Activated T-helper 2 cell treated with anti-CD3 and anti-CD28 coated beads, Interferon-gamma antibody, Interleukin-2, Interleukin-4, amounts not matched to agents 10 μg/mL and 5 μg/mL and 100 μg/mL, durations not matched to agents 14 hours and 24 hours and 36 hours (primary cell): ENCODE measurements around the gene ZBTB47. TPM values are rescaled to one million over a fixed set of nuclear protein-coding genes. Genes with fewer than 3 reads are reported as not detected.

ENCODE experiments used
- DNase-seq: peaks from one replicate; pipeline ENCODE4 v3.0.0; 2021; ENCODE audit warnings: low spot score
- H3K27ac Mint-ChIP-seq: one replicate; pipeline ENCODE4 v1.8.0; 2021; ENCODE audit warnings: mixed read lengths
- H3K27me3 Mint-ChIP-seq: one replicate; pipeline ENCODE4 v1.8.0; 2021; ENCODE audit warnings: low read depth, mixed read lengths
- H3K36me3 Mint-ChIP-seq: one replicate; pipeline ENCODE4 v1.8.0; 2021; ENCODE audit warnings: low read depth, mixed read lengths
- H3K4me1 Mint-ChIP-seq: one replicate; pipeline ENCODE4 v1.8.0; 2021; ENCODE audit warnings: low read depth, mixed read lengths
- H3K4me3 Mint-ChIP-seq: one replicate; pipeline ENCODE4 v1.8.0; 2021; ENCODE audit warnings: low read depth, mild to moderate bottlenecking, moderate library complexity, mixed read lengths
- H3K9me3 Mint-ChIP-seq: one replicate; pipeline ENCODE4 v1.8.0; 2021; ENCODE audit warnings: mixed read lengths
- intact Hi-C: fragments of 100-400 bp; cut with micrococcal nuclease; formaldehyde crosslinking; loops from one replicate; pipeline ENCODE4 v1.15.1; 2023
- total RNA-seq: library from RNA; stranded (reverse); gene quantifications from 2 replicates; pipeline ENCODE4 v1.2.3, GENCODE V29; 2022

The ZBTB47 gene
- total RNA-seq, 1 donor from 2014 or later, result 0.16 TPM

GRCh38 chr3:42694366-42694765 is 40.9 kb downstream of the ZBTB47 start:
- Mint-ChIP-seq H3K4me1 (no peaks in the 10 kb centered on the region), H3K9me3 (no peaks in the 10 kb centered on the region), H3K36me3 (no peaks in the 10 kb centered on the region), H3K27ac (no peak overlapping the region), H3K27me3 (peaks cover 3% of the 10 kb centered on the region), H3K4me3 (no peak overlapping the region)
- intact Hi-C loops, result no loop called here
- DNase-seq, result no peak

DNA sequence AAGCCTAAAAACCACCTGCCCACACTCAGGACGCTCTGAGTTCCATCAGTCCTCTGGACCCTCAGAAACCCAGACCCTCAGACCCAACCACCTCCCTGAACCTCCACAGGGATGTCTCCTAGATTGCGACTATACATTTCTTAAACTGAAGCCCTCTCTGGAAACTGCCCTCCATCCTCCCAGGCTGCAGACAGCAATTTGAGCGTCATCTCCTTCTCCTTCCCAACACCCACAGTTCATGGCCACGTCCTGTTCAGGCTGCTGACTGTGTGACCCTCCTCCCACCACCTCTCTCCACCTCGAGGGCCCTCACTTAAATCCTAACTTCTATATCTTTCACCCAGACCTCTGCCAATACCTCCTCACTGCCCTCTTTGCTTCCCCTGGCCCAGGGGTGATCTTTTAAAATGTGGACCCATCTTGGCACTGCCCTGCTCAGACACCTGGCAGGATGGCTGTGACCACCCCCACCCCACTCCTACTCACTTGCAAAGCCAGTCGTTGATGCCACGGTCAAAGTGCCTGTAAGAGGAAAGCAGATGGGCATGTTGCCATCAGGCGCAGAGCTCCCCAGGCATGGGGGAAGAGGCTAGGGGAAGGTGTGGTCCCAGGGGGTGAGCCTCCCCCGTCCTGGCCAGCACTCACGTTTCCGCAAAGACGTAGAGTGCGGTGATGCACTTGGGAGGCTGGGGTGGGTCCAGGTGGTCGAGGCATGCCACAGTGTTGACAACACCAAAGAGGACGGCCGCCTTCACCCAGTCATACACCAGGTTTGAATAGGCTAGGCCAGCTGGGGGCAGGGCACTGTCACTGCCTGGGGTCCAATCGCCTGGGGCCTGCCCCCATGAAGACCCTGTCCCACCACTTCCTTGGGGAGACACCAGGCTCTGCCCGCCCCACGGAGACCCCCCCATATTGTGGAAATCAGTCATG is 43.1 kb downstream of the ZBTB47 start:
- Mint-ChIP-seq H3K4me1 (peaks cover 3% of the 10 kb centered on the region), H3K27ac (no peak overlapping the region), H3K36me3 (no peaks in the 10 kb centered on the region), H3K9me3 (no peaks in the 10 kb centered on the region), H3K4me3 (no peak overlapping the region), H3K27me3 (no peaks in the 10 kb centered on the region)
- intact Hi-C loops, result no loop called here
- no peak for DNase-seq

GRCh38 chr3:42697289-42698051 is 44.0 kb downstream of the ZBTB47 start:
- peaks cover 3% of the 10 kb centered on the region for H3K4me1 Mint-ChIP-seq
- H3K36me3 Mint-ChIP-seq, result no peaks in the 10 kb centered on the region
- H3K27me3 Mint-ChIP-seq, result no peaks in the 10 kb centered on the region
- intact Hi-C loops, result no loop called here
- no peak overlapping the region for H3K27ac Mint-ChIP-seq
- no peaks in the 10 kb centered on the region for H3K9me3 Mint-ChIP-seq
- no peak overlapping the region for H3K4me3 Mint-ChIP-seq
- DNase-seq, result no peak

DNA sequence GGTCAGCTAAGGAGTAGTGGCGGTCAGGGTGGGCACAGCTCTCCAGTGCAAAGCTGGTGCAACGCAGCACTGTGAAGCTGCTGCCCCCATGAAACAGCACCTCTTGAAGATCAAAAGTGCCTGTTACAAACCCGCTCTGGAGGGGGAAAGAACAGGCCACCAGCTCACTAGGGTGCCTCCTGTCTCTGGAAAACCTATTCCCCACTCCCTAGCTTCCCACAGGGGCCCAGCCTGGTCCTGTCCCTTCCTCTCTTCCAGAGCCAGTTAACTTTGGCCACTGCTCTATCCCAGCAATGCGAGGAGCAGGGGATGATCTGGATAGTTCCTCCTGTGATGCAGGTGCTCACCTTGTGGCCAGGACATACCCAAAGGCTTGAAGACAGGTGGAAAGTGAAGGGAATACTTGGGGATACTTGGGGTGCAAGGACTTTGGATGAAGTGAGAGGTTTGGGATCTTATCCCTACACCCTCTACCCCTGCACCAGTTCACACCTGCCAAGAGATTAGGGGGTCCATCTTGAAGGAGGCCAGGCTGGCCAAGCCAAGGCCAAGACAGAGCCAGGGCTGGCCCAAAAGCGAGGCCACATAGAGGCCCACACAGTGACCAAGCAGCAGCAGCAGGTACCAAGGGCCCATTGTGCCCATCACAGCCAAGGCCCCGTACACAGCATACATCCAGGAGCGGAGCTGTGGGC is 44.9 kb downstream of the ZBTB47 start:
- DNase-seq, result no peak
- H3K4me3 Mint-ChIP-seq, result no peak overlapping the region
- H3K36me3 Mint-ChIP-seq, result no peaks in the 10 kb centered on the region
- H3K9me3 Mint-ChIP-seq, result no peaks in the 10 kb centered on the region
- intact Hi-C loops, result no loop called here
- H3K4me1 Mint-ChIP-seq, result peaks cover 3% of the 10 kb centered on the region
- no peak overlapping the region for H3K27ac Mint-ChIP-seq
- H3K27me3 Mint-ChIP-seq, result no peaks in the 10 kb centered on the region

- Mint-ChIP-seq H3K9me3 (no peaks in the 10 kb centered on the region), H3K27ac (no peak overlapping the region), H3K4me3 (no peak overlapping the region), H3K4me1 (peaks cover 3% of the 10 kb centered on the region), H3K27me3 (no peaks in the 10 kb centered on the region), H3K36me3 (no peaks in the 10 kb centered on the region)
- no peak for DNase-seq
- intact Hi-C loops, result no loop called here
Measured at GRCh38 chr3:42698911-42699230, 45.4 kb downstream of the ZBTB47 start.

DNA sequence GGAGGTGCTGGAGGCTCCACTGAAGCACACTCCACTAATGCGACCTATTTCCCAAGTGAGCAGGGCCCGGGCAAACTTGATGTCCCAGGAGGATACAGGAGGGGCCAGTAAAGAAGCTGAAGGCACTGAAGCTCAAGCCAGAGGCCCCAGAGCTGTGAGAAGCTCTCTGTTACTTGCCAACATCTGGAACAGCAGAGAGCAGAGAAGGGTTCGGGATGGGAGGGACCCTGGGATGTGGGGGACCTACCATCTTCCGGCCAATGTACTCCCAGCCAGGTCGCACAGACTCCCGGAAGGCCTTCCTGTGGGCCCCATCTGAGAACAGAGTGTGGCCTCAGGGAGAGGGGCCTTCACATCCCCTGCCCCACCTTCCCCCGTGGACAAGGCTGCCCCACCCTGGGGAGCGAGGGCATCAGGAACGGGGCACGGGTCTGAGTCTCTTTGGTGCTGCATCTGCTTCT is 46.0 kb downstream of the ZBTB47 start:
- Mint-ChIP-seq H3K9me3 (no peaks in the 10 kb centered on the region), H3K27me3 (no peaks in the 10 kb centered on the region), H3K4me1 (peaks cover 3% of the 10 kb centered on the region), H3K4me3 (no peak overlapping the region), H3K36me3 (no peaks in the 10 kb centered on the region), H3K27ac (no peak overlapping the region)
- no peak for DNase-seq
- intact Hi-C loops, result no loop called here

GRCh38 chr3:42700366-42701288 is 47.1 kb downstream of the ZBTB47 start:
- Mint-ChIP-seq H3K4me1 (peaks cover 3% of the 10 kb centered on the region), H3K4me3 (no peak overlapping the region), H3K9me3 (no peaks in the 10 kb centered on the region), H3K27ac (no peak overlapping the region), H3K36me3 (no peaks in the 10 kb centered on the region), H3K27me3 (no peaks in the 10 kb centered on the region)
- intact Hi-C loops, result no loop called here
- no peak for DNase-seq

- Mint-ChIP-seq H3K4me3 (no peak overlapping the region), H3K36me3 (no peaks in the 10 kb centered on the region), H3K27me3 (no peaks in the 10 kb centered on the region), H3K27ac (no peak overlapping the region), H3K4me1 (peaks cover 3% of the 10 kb centered on the region), H3K9me3 (no peaks in the 10 kb centered on the region)
- DNase-seq, result peak; percentile 56
- intact Hi-C loops, result no loop called here
Measured at GRCh38 chr3:42701371-42702065, 48.0 kb downstream of the ZBTB47 start.

- no peak for DNase-seq
- Mint-ChIP-seq H3K36me3 (no peaks in the 10 kb centered on the region), H3K4me1 (peaks cover 3% of the 10 kb centered on the region), H3K9me3 (no peaks in the 10 kb centered on the region), H3K4me3 (no peak within 1 kb of the TSS), H3K27me3 (no peaks in the 10 kb centered on the region), H3K27ac (no peak within 1 kb of the TSS)
- intact Hi-C loops, result no loop called here
Measured at GRCh38 chr3:42702066-42702951, 48.8 kb downstream of the ZBTB47 start, which contains the start of gene HHATL. Gene HHATL (minus strand): TSS chr3:42702798. CDS start chr3:42700826, 1,972 bp downstream.

DNA sequence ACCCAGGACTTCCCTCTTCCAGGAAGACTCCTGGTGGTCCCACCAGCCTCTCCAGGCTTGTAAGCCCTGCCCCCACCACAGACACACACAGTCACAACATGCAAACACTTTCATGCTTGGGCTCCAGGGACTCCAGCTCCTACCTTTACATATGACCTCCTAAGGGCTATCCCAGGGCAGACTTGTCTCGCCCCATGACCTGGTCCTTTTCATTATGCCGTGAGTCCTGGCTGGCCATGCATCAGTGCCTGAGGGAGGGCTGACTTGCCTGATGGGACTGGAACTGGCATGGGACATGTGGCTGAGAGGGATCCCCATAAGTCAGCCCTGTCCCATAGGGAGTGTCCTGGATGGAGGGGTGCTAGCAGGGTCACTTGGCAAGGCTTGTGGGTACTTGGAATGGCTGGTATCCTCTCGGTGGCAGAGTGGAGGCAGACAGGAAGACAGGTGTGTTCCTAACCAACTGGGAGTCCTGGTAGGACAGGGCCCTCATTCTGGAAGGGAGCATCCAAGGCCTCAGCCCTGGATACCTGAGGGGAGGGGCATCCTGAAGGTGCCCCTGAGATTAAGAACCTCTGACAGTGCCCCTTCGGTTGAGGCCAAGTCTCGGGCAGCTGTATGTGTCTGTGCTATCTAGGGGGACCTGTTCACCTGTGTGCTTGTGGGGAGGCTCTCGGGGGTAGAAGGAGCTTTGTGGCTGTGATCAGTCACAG is 49.6 kb downstream of the ZBTB47 start:
- Mint-ChIP-seq H3K4me1 (peaks cover 3% of the 10 kb centered on the region), H3K36me3 (no peaks in the 10 kb centered on the region), H3K27ac (no peak overlapping the region), H3K9me3 (no peaks in the 10 kb centered on the region), H3K4me3 (no peak overlapping the region), H3K27me3 (no peaks in the 10 kb centered on the region)
- intact Hi-C loops, result no loop called here
- no peak for DNase-seq

GRCh38 chr3:42703695-42704025 is 50.2 kb downstream of the ZBTB47 start:
- H3K36me3 Mint-ChIP-seq, result no peaks in the 10 kb centered on the region

More at GRCh38 chr3:42703695-42704025, 50.2 kb downstream of the ZBTB47 start:
- Mint-ChIP-seq H3K27ac (no peak overlapping the region), H3K4me1 (peaks cover 3% of the 10 kb centered on the region), H3K4me3 (no peak overlapping the region), H3K27me3 (no peaks in the 10 kb centered on the region), H3K9me3 (no peaks in the 10 kb centered on the region)
- intact Hi-C loops, result no loop called here
- DNase-seq, result no peak
